HG03575 (cell line): ENCODE data around the gene PCYOX1L.

ENCODE experiments used
- ATAC-seq: cut with Tn5 transposase; IDR thresholded peaks from one replicate; pipeline ENCODE4 v1.9.1; 2021; ENCODE audit not compliant: unreplicated experiment, insufficient number of reproducible peaks, low FRiP score; ENCODE audit errors: extremely low read depth

PCYOX1L gene

GRCh38 chr5:149328177-149328576 is 29.7 kb upstream of the PCYOX1L start:
- ATAC-seq: no peak

- no peak for ATAC-seq
Measured at GRCh38 chr5:149333711-149334443, 24.0 kb upstream of the PCYOX1L start.

GRCh38 chr5:149337736-149338135 is 20.1 kb upstream of the PCYOX1L start:
- no peak for ATAC-seq

GRCh38 chr5:149338364-149338763 is 19.5 kb upstream of the PCYOX1L start:
- ATAC-seq: no peak

- ATAC-seq: no peak
Measured at GRCh38 chr5:149340920-149341319, 16.9 kb upstream of the PCYOX1L start.

GRCh38 chr5:149341876-149342275 is 16.0 kb upstream of the PCYOX1L start:
- no peak for ATAC-seq

GRCh38 chr5:149344151-149344550 is 13.7 kb upstream of the PCYOX1L start:
- no peak for ATAC-seq

GRCh38 chr5:149345147-149345891 is 12.5 kb upstream of the PCYOX1L start, which contains the start of gene GRPEL2:
GRPEL2 (plus strand) TSS chr5:149345499; CDS start chr5:149345540, 41 bp downstream.
- peak; percentile 75 for ATAC-seq

- ATAC-seq: no peak
Measured at GRCh38 chr5:149345892-149346222, 12.0 kb upstream of the PCYOX1L start.

- ATAC-seq: no peak
Measured at GRCh38 chr5:149348518-149348917, 9.3 kb upstream of the PCYOX1L start.

GRCh38 chr5:149349382-149349781 is 8.5 kb upstream of the PCYOX1L start:
- no peak for ATAC-seq

GRCh38 chr5:149352169-149352568 is 5.7 kb upstream of the PCYOX1L start:
- no peak for ATAC-seq

GRCh38 chr5:149353911-149354310 is 3.9 kb upstream of the PCYOX1L start:
- ATAC-seq: no peak

GRCh38 chr5:149355688-149356087 is 2.2 kb upstream of the PCYOX1L start:
- no peak for ATAC-seq

GRCh38 chr5:149356391-149356790 is 1.5 kb upstream of the PCYOX1L start:
- no peak for ATAC-seq

GRCh38 chr5:149358294-149358651 is 427 bp downstream of the PCYOX1L start:
- no peak for ATAC-seq

GRCh38 chr5:149358868-149359495 is 1.1 kb downstream of the PCYOX1L start:
- no peak for ATAC-seq

- ATAC-seq: no peak
Measured at GRCh38 chr5:149360272-149360671, 2.4 kb downstream of the PCYOX1L start.

GRCh38 chr5:149362541-149362940 is 4.7 kb downstream of the PCYOX1L start:
- no peak for ATAC-seq

GRCh38 chr5:149363358-149363757 is 5.5 kb downstream of the PCYOX1L start:
- no peak for ATAC-seq
